Lower leg skin (tissue), 3 donors: ENCODE measurements around the gene METTL22.

Experiments used
- POLR2A ChIP-seq, 2 donors: fragments of 450-650 bp; IDR thresholded peaks; one replicate each; pipeline ENCODE4 v1.6.1; 2016 to 2017; ENCODE audit warnings: antibody characterized with exemption in 2 of 2, mild to moderate bottlenecking in 1 of 2, moderate library complexity in 1 of 2
- TF ChIP-seq, protein P1 (sequence below), 3 donors: fragments of 450-650 bp; IDR thresholded peaks; one replicate each; pipeline ENCODE4 v1.5.1; 2016; ENCODE audit warnings: antibody characterized with exemption in 3 of 3, mild to moderate bottlenecking in 3 of 3, moderate library complexity in 2 of 3

DNA sequence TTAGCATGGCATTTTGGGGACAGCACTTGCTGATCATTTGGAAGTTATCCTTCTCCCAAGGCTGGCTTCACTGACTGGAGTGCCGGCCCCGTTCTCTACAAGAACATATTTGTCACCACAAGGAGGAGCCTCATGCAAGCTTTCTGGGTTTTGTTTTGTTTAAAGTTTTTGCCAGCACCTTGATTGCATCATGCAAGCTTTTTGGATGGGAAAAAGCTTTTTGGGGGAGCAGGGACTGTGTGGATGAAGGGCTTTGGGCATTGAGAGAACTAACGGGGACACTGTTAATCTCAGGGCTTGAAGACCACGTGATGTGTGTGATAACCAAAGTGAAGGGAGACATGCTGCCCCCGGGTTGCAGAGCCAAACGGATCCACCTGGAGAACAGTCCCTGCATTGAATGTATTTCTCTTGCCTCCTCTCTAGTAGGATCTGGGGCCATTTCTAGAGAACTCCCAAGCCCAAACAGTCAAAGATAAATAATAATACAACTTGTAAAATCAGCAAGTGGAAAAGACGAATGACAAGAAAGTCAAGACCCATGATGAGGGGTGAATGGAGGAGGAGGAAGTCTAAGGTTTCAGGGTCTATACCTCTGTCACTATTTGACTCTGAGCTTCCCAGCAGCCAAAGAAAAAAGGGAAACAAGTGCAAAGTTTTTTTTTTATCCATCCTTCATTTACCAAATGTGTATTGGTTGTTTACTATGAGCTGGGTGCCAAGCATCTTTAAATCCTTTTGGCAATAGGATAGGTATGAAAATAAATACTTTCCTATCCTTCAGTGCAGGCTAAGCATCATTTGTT, 48.4 kb upstream of the METTL22 start:
- TF ChIP-seq, protein P1, sequence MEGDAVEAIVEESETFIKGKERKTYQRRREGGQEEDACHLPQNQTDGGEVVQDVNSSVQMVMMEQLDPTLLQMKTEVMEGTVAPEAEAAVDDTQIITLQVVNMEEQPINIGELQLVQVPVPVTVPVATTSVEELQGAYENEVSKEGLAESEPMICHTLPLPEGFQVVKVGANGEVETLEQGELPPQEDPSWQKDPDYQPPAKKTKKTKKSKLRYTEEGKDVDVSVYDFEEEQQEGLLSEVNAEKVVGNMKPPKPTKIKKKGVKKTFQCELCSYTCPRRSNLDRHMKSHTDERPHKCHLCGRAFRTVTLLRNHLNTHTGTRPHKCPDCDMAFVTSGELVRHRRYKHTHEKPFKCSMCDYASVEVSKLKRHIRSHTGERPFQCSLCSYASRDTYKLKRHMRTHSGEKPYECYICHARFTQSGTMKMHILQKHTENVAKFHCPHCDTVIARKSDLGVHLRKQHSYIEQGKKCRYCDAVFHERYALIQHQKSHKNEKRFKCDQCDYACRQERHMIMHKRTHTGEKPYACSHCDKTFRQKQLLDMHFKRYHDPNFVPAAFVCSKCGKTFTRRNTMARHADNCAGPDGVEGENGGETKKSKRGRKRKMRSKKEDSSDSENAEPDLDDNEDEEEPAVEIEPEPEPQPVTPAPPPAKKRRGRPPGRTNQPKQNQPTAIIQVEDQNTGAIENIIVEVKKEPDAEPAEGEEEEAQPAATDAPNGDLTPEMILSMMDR (IDR thresholded peaks at IDR 0.05) = no peak
- TF ChIP-seq POLR2A (IDR thresholded peaks at IDR 0.05) = no peak
